Duodenal mucosa (tissue), 2 donors: ENCODE results near the gene PRM2.
A peak's percentile ranks its signal among the peaks of the same experiment; 100 is the strongest.

Experiments
- H3K27ac ChIP-seq: one replicate; pipeline ENCODE4 v1.7.0; 2013; ENCODE audit warnings: low read depth, low read length
- H3K27me3 ChIP-seq, 2 donors: one replicate each; pipeline ENCODE4 v1.7.0; 2013; ENCODE audit warnings: low read length in 2 of 2, control low read depth in 1 of 2; ENCODE audit not compliant: insufficient read depth in 2 of 2, control insufficient read depth in 1 of 2
- H3K36me3 ChIP-seq, 2 donors: one replicate each; pipeline ENCODE4 v1.7.0; 2013; ENCODE audit warnings: low read length in 2 of 2, control low read depth in 1 of 2; ENCODE audit not compliant: insufficient read depth in 2 of 2, control insufficient read depth in 1 of 2
- H3K4me1 ChIP-seq, 2 donors: one replicate each; pipeline ENCODE4 v1.7.0; 2013; ENCODE audit warnings: low read length in 2 of 2, control low read depth in 1 of 2; ENCODE audit not compliant: insufficient read depth in 2 of 2, control insufficient read depth in 1 of 2
- H3K4me3 ChIP-seq, 2 donors: one replicate each; pipeline ENCODE4 v1.7.0; 2013; ENCODE audit warnings: low read length in 2 of 2, low read depth in 1 of 2
- H3K9ac ChIP-seq, 2 donors: one replicate each; pipeline ENCODE4 v1.7.0; 2013; ENCODE audit warnings: low read length in 2 of 2, low read depth in 1 of 2
- H3K9me3 ChIP-seq, 2 donors: one replicate each; pipeline ENCODE4 v1.7.0; 2013; ENCODE audit warnings: low read length in 2 of 2, control low read depth in 1 of 2; ENCODE audit not compliant: control insufficient read depth in 1 of 2

Gene PRM2

GRCh38 chr16:11245222-11245737, 31.0 kb downstream of the PRM2 start:
- no peaks in the 10 kb centered on the region for H3K27me3 ChIP-seq
- peaks cover 0 to 6% of the 10 kb centered on the region in 2 donors for H3K4me1 ChIP-seq
- H3K9ac ChIP-seq, result no peak overlapping the region
- no peak overlapping the region for H3K4me3 ChIP-seq
- H3K27ac ChIP-seq, result no peak overlapping the region
- no peaks in the 10 kb centered on the region for H3K9me3 ChIP-seq
- H3K36me3 ChIP-seq, result no peaks in the 10 kb centered on the region

- no peak overlapping the region for H3K27ac ChIP-seq
- H3K4me1 ChIP-seq, result peaks cover 0 to 6% of the 10 kb centered on the region in 2 donors
- no peaks in the 10 kb centered on the region for H3K27me3 ChIP-seq
- no peaks in the 10 kb centered on the region for H3K9me3 ChIP-seq
- H3K9ac ChIP-seq, result no peak overlapping the region
- H3K4me3 ChIP-seq, result no peak overlapping the region
- no peaks in the 10 kb centered on the region for H3K36me3 ChIP-seq
Observed at GRCh38 chr16:11242658-11243057, 33.6 kb downstream of the PRM2 start.

DNA sequence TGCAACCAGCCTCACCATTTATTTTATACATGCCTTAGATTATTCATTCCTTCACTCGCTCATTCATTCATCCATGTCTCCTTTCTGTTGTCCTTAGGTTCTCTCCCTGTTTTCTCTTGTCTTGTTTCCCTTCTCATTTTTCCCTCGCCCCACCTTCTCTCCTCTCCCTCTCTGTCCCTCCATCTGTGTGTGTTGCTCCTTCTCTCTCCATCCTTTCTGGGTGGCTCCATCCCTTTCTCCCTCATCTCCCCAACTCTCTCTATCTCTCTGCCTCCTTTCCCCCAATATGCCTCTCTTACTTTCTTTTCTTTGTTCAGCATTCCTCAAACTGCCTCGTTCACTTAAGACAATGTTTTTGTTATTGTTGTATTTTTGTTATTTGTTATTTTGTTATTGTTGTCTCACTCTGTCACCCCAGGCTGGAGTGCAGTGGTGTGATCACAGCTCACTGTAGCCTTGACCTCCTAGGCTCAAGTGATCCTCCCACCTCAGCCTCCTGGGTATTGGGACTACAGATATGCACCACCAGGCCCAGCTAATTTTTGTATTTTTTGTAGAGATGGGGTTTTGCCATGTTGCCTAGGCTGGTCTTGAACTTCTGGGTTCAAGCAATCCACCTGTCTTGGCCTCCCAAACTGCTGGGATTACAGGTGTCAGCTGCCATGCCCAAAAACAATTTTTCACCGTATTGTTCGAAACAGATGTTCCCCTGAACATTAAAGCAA, 34.6 kb downstream of the PRM2 start:
- H3K9me3 ChIP-seq, result no peaks in the 10 kb centered on the region
- H3K4me1 ChIP-seq, result peaks cover 0 to 6% of the 10 kb centered on the region in 2 donors
- H3K27ac ChIP-seq, result no peak overlapping the region
- no peak overlapping the region for H3K4me3 ChIP-seq
- H3K9ac ChIP-seq, result no peak overlapping the region
- H3K27me3 ChIP-seq, result no peaks in the 10 kb centered on the region
- no peaks in the 10 kb centered on the region for H3K36me3 ChIP-seq

- Histone ChIP-seq H3K4me3 (peak overlapping the region; percentile 4 to 30), H3K27me3 (no peaks in the 10 kb centered on the region), H3K4me1 (peaks cover 0 to 6% of the 10 kb centered on the region in 2 donors), H3K9ac (peak overlapping the region in 1 of 2 donors; percentile 54), H3K27ac (no peak overlapping the region), H3K9me3 (no peaks in the 10 kb centered on the region), H3K36me3 (no peaks in the 10 kb centered on the region)
Observed at GRCh38 chr16:11240636-11241473, 35.4 kb downstream of the PRM2 start.

DNA sequence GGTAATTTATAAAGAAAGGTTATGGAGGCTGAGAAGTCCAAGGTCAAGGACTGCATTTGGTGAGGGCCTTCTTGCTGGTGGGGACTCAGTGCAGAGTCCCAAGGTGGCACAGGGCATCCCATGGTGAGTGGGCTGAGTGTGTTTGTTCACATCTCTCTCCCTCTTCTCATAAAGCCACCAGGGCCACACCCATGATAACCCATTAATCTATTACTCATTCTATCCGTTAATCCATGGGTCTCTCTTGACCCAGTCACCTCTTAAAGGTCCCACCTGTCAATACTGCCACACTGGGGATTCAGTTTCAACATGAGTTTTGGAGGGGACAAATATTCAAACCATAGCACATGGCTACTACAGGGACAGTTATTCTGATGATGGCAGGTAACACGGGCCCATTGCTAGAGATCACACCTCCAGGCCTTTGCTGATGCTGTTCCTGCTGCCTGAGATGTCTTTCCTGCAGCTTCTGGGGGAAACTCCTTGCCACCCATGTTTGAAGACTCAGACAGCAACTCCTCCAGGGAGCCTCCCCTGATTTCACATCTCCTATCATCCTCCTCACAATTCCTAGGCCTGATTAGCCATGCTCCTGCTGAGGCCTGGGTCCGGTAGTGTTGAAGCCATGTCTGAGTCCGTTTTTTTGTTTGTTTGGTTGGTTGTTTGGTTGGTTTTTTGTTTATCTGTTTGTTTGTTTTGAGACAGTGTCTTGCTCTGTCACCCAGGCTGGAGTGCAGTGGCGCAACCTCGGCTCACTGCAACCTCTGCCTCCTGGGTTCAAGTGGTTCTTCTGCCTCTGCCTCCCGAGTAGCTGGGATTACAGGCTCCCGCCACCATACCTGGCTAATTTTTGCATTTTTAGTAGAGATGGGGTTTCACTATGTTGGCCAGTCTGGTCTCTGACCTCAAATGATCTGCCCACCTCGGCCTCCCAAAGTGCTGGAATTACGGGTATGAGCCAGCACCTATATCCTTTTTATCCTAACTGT, 36.3 kb downstream of the PRM2 start:
- no peaks in the 10 kb centered on the region for H3K36me3 ChIP-seq
- peaks cover under 1 to 6% of the 10 kb centered on the region in 2 donors for H3K4me1 ChIP-seq
- H3K9me3 ChIP-seq, result no peaks in the 10 kb centered on the region
- peak overlapping the region in 1 of 2 donors; percentile 30 for H3K4me3 ChIP-seq
- H3K9ac ChIP-seq, result no peak overlapping the region
- no peak overlapping the region for H3K27ac ChIP-seq
- H3K27me3 ChIP-seq, result no peaks in the 10 kb centered on the region

DNA sequence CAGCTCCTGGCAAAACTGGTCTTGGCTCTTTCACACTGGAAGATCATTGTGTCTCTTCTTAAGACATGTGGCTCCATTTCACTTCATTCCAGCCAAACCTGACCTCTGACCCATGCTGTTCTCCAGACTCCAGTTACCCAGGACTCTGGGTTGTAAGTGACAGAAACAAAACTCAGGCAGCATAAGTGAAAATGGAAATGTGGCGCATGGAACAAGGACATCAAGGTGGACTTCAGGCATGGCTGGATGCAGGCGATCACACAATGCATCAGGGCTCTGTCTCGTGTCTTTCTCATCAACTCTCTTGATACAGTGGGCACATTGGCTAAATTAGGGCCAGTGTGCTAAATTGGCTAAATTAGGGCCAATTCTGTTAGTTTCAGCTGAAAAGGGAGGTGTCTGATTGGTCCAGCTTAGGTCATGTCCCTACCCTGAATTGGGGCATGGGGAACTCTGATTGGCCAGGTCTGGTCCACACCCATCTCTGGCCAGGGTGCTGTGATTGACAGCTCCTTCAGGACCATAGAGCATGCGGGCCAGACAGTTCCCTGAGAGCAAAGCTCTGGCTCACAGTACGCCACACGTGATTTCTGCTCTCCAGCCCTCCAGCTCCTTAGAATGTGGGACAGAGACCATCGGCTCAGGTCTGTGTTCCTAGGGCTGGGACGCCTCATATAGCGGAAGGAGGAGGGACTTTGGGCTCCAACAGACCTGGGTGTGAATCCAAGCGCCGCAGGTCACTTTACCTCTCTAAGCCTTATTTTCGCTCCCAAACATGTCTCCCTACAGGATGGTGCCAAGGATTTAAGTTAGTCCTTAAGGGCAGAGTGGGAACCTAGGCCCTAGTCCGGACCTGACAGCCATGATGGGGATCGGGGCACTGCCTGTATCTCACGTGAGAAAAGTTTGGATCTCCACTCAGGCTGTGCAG, 37.7 kb downstream of the PRM2 start:
- Histone ChIP-seq H3K4me3 (no peak overlapping the region), H3K27me3 (no peaks in the 10 kb centered on the region), H3K4me1 (peaks cover 4 to 6% of the 10 kb centered on the region in 2 donors), H3K36me3 (no peaks in the 10 kb centered on the region), H3K9ac (no peak overlapping the region), H3K9me3 (no peaks in the 10 kb centered on the region), H3K27ac (no peak overlapping the region)

GRCh38 chr16:11236461-11237254, 39.6 kb downstream of the PRM2 start:
- H3K27ac ChIP-seq, result no peak overlapping the region
- H3K9ac ChIP-seq, result no peak overlapping the region
- H3K27me3 ChIP-seq, result no peaks in the 10 kb centered on the region
- H3K4me3 ChIP-seq, result no peak overlapping the region
- no peaks in the 10 kb centered on the region for H3K36me3 ChIP-seq
- H3K9me3 ChIP-seq, result no peaks in the 10 kb centered on the region
- H3K4me1 ChIP-seq, result peaks cover 7 to 11% of the 10 kb centered on the region in 2 donors

DNA sequence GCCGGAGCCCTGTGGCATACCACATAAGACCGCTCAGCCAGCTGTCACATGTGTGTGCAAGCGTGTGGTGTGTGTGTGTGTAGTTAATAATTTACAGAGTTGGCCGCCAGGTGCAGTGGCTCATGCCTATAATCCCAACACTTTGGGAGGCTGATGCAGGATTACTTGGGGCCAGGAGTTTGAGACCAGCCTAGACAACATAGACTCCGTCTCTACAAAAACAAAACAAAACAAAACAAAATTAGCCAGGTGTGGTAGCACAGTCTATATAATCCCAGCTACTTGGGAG, 40.6 kb downstream of the PRM2 start:
- Histone ChIP-seq H3K4me3 (no peak overlapping the region), H3K9me3 (no peaks in the 10 kb centered on the region), H3K27me3 (no peaks in the 10 kb centered on the region), H3K9ac (no peak overlapping the region), H3K36me3 (no peaks in the 10 kb centered on the region), H3K4me1 (peaks cover 7 to 8% of the 10 kb centered on the region in 2 donors), H3K27ac (no peak overlapping the region)
